Stimulated activated CD8-positive, alpha-beta memory T cell treated with anti-CD3 and anti-CD28 coated beads, Interleukin-12 subunit alpha, Interleukin-12 subunit beta, amount 100 ng/mL, for 1 hour (primary cell): ENCODE measurements around the gene OBSCN.

Experiments used
- DNase-seq: peaks from one replicate; pipeline ENCODE4 v3.0.0-alpha.2; 2020; ENCODE audit warnings: low read depth

The OBSCN gene

GRCh38 chr1:228417483-228418203 lies 209.8 kb downstream of the OBSCN start:
- no peak for DNase-seq

- DNase-seq: no peak
Measured at GRCh38 chr1:228420968-228421826, 213.4 kb downstream of the OBSCN start.

GRCh38 chr1:228423404-228424053 lies 215.7 kb downstream of the OBSCN start:
- DNase-seq: no peak

GRCh38 chr1:228424685-228425660 lies 217.1 kb downstream of the OBSCN start:
- DNase-seq: no peak

- DNase-seq: no peak
Measured at GRCh38 chr1:228426518-228427175, 218.8 kb downstream of the OBSCN start.

GRCh38 chr1:228428412-228428811 lies 220.6 kb downstream of the OBSCN start:
- no peak for DNase-seq
